Kidney glomerular epithelial cell (primary cell): ENCODE results near the gene CCDC85C.

ENCODE experiments used
- DNase-seq: peaks from one replicate; lab custom pipeline; 2025; lab: John Stamatoyannopoulos, UW

Gene CCDC85C

GRCh38 chr14:99510556-99511139 lies 93.4 kb downstream of the CCDC85C start:
- no peak for DNase-seq

GRCh38 chr14:99509871-99510555 lies 94.0 kb downstream of the CCDC85C start:
- no peak for DNase-seq

- DNase-seq, result no peak
These were observed 94.9 kb downstream of the CCDC85C start for GRCh38 chr14:99508896-99509629.

GRCh38 chr14:99507860-99508640 lies 96.0 kb downstream of the CCDC85C start:
- no peak for DNase-seq

- no peak for DNase-seq
These were observed 97.7 kb downstream of the CCDC85C start for GRCh38 chr14:99506276-99506675.

- DNase-seq, result no peak
These were observed 98.9 kb downstream of the CCDC85C start for GRCh38 chr14:99505089-99505488.

GRCh38 chr14:99503848-99504453 lies 100.1 kb downstream of the CCDC85C start:
- DNase-seq, result no peak

GRCh38 chr14:99502989-99503421 lies 101.0 kb downstream of the CCDC85C start:
- DNase-seq, result no peak

- DNase-seq, result no peak
These were observed 106.1 kb downstream of the CCDC85C start for GRCh38 chr14:99497894-99498293.

- no peak for DNase-seq
These were observed 106.7 kb downstream of the CCDC85C start for GRCh38 chr14:99497341-99497740.

GRCh38 chr14:99484106-99484505 lies 119.9 kb downstream of the CCDC85C start:
- DNase-seq, result no peak

GRCh38 chr14:99481745-99482099 lies 122.3 kb downstream of the CCDC85C start:
- no peak for DNase-seq

GRCh38 chr14:99480917-99481744 lies 122.9 kb downstream of the CCDC85C start, which contains the start of gene CCNK:
CCNK (plus strand) TSS chr14:99481409; CDS start chr14:99492678, 11,269 bp downstream.
- DNase-seq, result peak; percentile 99

- DNase-seq, result peak; percentile 18
These were observed 123.8 kb downstream of the CCDC85C start, which contains the start of gene SETD3 for GRCh38 chr14:99479906-99480869. SETD3 (minus strand) TSS chr14:99480859; CDS start chr14:99465805, 15,054 bp downstream.

GRCh38 chr14:99479160-99479905 lies 124.7 kb downstream of the CCDC85C start:
- DNase-seq, result peak; percentile 72

- DNase-seq, result no peak
These were observed 125.9 kb downstream of the CCDC85C start for GRCh38 chr14:99478128-99478527.

- DNase-seq, result no peak
These were observed 127.1 kb downstream of the CCDC85C start for GRCh38 chr14:99476864-99477263.

- DNase-seq, result no peak
These were observed 128.3 kb downstream of the CCDC85C start for GRCh38 chr14:99475660-99476059.

- DNase-seq, result no peak
These were observed 128.8 kb downstream of the CCDC85C start for GRCh38 chr14:99475179-99475578.
